Fibroblast of the aortic adventitia (primary cell): ENCODE results near the gene XDH. TPM values are rescaled to one million over a fixed set of nuclear protein-coding genes. Genes with fewer than 3 reads are reported as not detected.
A peak's percentile ranks its signal among the peaks of the same experiment; 100 is the strongest.

Source experiments
- DNase-seq: peaks from one replicate; pipeline ENCODE4 v3.0.0-alpha.2; 2010; ENCODE audit warnings: low read depth
- H3K4me3 ChIP-seq: 2 replicates; pipeline ENCODE4 v1.5.1; 2011; ENCODE audit warnings: low read depth, mild to moderate bottlenecking, control low read depth, low read length, moderate library complexity
- CTCF ChIP-seq: IDR thresholded peaks from 2 replicates; pipeline ENCODE4 v1.5.1; 2011; ENCODE audit warnings: mild to moderate bottlenecking, low read length, control low read depth, inconsistent platforms; ENCODE audit not compliant: insufficient read depth
- total RNA-seq: library from RNA; depleted of rRNA; stranded (reverse); fragments of >200 nt; gene quantifications from 2 replicates; pipeline ENCODE4 v1.2.3, GENCODE V29; 2012; ENCODE audit warnings: low replicate concordance

Gene XDH
- total RNA-seq, 1 donor = 3.1 TPM

- TF ChIP-seq CTCF = no peak
- peak; percentile 87 for DNase-seq
- H3K4me3 ChIP-seq = no peak overlapping the region
These were observed 77.3 kb downstream of the XDH start for GRCh38 chr2:31337197-31337596.

- no peak overlapping the region for H3K4me3 ChIP-seq
- TF ChIP-seq CTCF = no peak
- peak; percentile 89 for DNase-seq
These were observed 78.5 kb downstream of the XDH start for GRCh38 chr2:31335921-31336585.

- TF ChIP-seq CTCF = no peak
- no peak overlapping the region for H3K4me3 ChIP-seq
- no peak for DNase-seq
These were observed 80.1 kb downstream of the XDH start for GRCh38 chr2:31334311-31335026.

GRCh38 chr2:31333527-31334183 lies 80.9 kb downstream of the XDH start:
- DNase-seq = peak; percentile 87
- no peak overlapping the region for H3K4me3 ChIP-seq
- TF ChIP-seq CTCF = peak; percentile 98

GRCh38 chr2:31333046-31333445 lies 81.5 kb downstream of the XDH start:
- no peak for TF ChIP-seq CTCF
- no peak for DNase-seq
- H3K4me3 ChIP-seq = no peak overlapping the region

- TF ChIP-seq CTCF = no peak
- no peak overlapping the region for H3K4me3 ChIP-seq
- no peak for DNase-seq
These were observed 82.0 kb downstream of the XDH start for GRCh38 chr2:31332521-31332920.
